Fibroblast of skin of right quadriceps (primary cell): Measurements from ENCODE around the gene IQSEC1.

Experiments
- DNase-seq: peaks from one replicate; pipeline ENCODE4 v3.0.0-alpha.2; 2013

IQSEC1 gene

GRCh38 chr3:12947504-12948369, 125.5 kb downstream of the IQSEC1 start:
- DNase-seq: peak; percentile 83

GRCh38 chr3:12946649-12947316, 126.4 kb downstream of the IQSEC1 start:
- DNase-seq: peak; percentile 20

DNA sequence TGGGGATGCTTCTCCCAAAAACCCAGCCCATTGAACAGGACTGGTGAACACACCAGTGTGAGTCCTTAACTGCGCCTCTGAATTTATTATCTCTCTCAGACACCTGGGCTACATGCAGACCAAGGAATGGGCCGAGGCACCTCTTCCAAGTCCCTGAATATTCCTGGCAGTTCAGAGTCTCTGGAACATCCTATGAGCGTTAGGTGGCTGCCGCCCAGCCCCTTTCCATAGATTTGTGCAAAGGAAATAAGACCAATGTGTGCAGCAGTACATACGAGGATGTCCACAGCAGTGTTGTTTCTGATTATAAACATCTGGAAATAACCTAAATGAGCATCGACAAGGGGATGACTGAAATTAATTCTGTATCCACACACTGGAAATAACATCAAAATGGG, 127.0 kb downstream of the IQSEC1 start:
- DNase-seq: no peak

DNA sequence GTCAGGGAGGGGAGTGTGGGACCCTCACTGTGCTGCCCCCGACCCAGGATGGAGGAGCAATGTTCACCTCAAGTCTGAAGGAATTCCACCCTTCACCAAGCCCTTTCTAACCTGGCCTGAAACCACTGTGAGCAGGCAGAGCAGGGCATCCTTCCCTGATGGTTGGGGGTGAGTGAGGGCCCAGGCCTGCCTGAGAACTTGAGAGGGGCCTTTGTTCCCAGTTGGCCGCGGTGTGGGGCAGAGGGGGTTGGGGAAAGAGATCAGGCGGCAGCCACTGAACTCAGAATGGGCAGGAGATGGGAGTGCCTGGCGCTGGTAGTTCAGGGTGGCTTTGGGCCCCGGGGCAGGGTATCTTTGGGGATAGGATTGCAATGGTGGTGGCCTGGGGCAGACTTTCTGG, 128.4 kb downstream of the IQSEC1 start:
- no peak for DNase-seq

GRCh38 chr3:12944413-12944812, 128.8 kb downstream of the IQSEC1 start:
- DNase-seq: no peak

DNA sequence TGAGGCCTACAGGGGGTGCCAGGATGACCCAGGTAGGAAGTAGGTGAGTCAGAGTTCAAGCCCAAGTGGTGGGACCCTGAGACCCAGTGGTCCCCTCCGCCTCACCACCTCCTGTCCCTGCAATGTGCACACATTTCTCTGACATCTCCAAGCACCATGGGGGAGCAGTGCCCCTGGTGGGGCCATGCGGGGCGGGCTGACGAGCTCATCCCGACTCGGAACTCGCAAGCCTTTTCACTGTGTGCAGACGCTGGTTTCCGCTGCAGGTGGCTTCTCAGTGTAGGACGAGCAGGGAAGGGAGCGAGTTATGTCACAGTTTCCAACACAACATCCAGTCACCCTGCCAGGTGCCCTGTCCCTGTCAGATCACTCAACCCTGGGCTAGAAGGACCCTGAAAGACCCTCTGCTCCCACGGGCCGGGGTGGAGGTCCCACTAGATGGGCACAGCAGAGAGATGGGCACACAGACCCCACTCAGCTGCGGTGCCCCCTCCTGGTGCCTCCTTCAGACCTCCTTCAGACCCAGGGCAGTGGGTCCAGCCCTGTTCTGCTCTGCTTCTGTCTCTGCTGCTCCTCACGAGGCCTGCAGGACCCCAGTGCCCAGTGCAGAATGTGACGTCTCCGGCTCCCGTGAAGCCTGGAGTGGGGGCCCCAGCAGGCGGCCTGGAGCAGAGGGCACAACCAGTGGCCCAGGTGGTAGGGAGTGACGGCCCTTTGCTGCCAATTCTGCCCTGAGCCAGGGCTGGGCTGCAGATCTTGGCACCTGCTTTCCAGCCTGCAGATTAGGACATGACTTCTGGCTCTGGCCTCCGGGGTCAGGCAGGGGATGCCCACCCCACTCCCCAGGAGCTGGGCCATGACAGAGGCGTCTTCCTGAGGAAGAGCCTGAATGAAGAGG, 129.9 kb downstream of the IQSEC1 start:
- DNase-seq: no peak

GRCh38 chr3:12941495-12942023, 131.7 kb downstream of the IQSEC1 start:
- DNase-seq: no peak

- no peak for DNase-seq
These were observed 132.4 kb downstream of the IQSEC1 start for GRCh38 chr3:12940854-12941253.

DNA sequence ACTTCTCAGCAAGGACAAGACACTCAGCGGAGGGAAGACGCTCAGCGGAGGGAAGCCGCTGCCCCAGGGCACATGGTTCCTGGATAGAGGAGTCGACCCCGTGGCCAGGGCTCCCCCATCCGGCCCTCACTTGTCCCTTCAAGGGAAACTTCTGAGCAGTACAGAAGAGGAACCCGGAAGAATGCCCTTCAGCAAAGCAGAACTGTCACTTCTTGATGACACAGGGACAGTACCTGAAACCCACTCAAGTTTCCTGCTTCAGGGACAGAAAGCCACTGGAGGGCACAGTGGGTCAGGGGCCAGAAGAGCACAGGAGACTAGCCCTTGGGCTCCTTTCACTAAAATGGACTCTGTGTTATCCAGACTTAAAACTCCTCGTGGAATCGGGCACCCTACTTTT, 134.1 kb downstream of the IQSEC1 start:
- DNase-seq: no peak

DNA sequence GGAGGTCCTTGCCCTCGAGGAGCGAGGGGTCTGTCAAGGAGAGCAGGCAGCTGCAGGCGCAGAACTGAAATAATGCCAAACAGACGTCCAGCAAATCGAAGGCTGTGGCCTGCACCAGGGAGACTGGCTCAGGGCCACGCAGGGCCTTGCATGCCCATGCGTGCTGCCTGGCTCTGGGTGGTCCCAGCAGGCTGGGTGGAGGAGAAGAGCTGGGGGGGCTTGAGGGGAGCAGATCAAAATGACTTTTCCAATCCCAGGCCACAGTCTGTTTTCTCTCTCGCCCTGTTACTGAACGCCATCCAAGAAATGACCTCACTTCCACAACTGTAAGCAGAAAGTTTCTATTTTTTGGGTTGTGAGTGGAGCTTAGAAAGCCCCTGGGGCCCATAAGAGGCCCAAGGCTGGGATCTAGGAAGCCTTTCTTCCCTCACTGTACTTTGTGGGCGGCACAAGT, 134.9 kb downstream of the IQSEC1 start:
- peak; percentile 46 for DNase-seq

DNA sequence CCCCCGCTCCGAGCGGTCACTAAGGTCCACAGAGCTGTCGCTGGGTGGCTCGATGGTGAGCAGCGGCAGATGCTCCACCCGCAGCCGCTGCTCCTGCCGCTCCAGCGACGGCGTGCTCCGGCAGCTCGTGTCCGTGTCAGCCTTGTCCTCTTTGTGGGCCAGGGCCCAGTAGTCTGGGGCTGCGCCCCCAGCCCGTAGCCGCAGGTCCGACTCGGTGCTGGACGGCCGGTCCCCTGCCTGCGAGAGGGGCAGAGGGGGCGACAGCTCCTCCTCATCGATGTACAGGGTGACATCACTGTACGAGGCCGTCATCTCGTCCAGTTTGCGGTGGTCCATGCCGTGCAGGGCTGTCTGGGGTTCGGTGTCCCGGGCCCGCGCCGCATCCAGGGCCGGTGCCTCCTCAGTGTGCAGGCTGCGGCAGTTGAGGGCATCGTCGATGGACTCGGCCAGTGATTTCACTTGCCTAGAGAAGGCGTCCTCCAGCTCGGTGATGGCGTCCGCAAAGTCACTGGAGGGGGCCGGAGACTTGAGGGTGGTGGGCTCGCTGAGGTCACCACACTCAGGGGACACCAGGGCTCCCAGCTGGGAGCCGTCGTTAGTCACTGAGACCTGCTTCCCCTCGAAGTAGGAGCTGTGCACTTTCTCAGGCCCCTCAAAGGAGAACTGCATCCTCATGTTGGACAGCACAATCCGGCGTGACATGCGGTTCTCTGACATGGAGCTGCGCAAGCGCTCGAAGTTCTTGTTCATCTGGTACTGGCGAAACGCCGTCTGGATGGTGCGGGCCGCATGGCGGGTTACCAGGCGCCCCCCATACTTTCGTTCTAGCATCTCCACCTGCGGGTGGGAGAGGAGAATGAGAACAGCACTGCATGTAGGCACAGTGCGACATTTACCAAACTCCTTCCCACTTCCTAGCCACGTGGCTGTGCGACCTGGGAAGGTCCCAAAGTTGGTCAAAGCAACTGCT, 137.1 kb downstream of the IQSEC1 start:
- DNase-seq: no peak

DNA sequence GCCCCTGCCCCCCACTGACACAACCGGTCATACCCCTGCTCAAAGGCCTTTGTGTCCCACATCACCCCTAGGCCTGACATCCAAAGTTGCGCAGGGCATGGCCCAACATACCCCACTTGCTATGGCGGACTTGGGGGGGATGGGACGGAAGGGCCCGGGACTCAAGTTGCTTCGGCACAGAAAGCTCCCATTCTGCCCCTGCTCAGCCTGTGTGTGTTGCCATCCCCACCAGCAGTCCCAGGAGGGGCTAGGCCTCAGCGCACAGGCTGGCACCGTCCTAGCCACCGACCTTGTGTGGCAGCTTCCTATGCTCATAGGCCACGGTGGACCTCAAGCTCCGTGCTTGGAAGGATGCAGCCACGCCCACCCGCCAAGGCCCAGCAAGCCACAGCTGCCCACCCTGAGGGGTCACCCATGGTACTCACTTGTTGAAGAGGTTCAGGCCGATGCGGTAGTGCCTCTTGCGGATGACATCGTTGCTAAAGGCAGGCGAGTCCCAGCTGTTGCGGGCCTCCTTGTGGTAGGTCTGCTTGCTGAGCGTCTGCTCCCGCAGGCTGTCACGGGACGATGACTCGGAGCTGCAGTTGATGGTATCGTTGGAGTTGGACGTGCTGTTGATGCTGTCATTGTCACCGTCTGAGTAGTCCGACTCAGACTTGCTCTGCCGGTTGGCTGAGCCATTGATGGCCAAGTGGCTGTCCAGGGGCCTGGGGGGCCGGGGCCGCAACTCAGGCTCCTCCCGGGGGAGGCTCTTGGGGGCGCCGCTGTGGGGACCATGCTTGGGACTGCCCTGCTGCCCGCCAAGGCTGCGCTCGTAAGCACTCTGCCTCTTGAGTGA, 138.0 kb downstream of the IQSEC1 start:
- no peak for DNase-seq

- DNase-seq: peak; percentile 24
These were observed 138.8 kb downstream of the IQSEC1 start for GRCh38 chr3:12934431-12934830.

- no peak for DNase-seq
These were observed 139.3 kb downstream of the IQSEC1 start for GRCh38 chr3:12933901-12934300.

DNA sequence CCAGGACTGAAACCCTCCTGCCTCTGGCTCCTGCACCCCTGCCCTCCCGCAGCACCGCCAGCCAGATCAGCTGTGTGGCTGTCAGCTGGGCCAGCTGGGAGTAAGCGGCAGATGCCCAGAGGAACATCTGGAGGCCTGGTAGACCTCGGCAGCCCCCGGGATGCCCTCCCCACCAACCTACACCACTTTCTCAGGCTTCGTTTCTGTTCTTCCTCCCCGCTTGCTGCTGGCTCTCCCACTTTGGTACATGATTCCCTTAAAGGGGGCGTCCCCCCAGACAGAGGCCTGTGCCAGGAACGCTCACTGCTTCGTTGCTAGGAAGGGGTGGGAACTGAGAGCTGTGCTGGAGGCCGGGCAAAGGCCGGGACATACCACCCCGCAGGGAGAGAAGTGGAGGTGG, 140.5 kb downstream of the IQSEC1 start:
- no peak for DNase-seq

- no peak for DNase-seq
These were observed 140.9 kb downstream of the IQSEC1 start for GRCh38 chr3:12932347-12932746.

DNA sequence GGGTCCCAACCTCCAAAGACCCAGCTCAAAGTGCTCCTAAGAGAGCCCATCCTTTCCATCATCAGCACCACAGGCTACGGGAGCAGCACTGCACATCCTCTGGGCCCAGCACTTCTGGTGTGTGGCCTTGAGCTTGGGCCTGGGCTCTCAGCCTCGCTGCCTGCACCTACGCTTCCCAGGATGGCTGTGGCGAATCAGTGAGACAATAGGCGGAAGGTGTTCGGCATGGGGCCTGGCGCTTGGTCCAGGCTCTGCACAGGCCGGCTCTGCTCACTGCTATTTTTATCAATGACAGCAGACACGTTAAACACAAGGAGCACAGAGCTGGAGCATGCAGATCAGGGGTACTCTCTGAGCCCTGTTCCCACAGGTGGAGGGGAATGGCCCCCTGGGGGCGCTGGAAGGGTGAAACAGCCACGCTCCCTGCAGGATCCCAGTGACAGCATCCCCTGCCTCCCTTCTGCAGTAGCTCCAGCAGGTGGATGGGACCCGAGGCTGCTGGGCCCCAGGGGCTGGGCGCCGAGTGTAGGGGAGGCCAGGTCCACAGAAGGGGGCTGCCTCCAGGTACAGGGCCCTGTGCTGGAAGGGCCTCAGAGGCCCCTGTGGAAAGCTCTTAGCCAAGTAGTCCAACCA, 141.8 kb downstream of the IQSEC1 start:
- no peak for DNase-seq

- no peak for DNase-seq
These were observed 143.4 kb downstream of the IQSEC1 start for GRCh38 chr3:12929801-12930200.

DNA sequence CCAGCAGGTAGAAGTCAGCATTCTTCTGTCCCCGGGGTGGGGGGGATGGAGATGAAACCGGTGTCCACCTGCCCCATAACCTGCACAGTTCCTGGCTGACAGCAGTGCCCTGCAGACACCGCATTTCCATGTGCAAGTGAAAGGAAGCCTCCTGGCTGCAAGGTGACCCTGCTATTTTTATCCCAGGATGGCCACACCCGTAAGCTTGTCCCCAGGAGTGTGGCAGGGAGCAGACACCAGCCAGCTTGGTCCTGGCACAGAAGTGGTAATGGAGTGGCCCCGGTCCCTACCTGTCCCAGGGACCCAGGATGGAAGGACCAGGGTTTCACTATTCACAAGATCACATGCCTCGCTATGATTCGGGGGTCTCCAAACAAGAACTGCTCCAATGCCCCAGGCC, 146.6 kb downstream of the IQSEC1 start:
- DNase-seq: no peak

GRCh38 chr3:12925648-12926047, 147.6 kb downstream of the IQSEC1 start:
- no peak for DNase-seq
